Measurements from ENCODE around the gene ALOXE3.
A peak's percentile ranks its signal among the peaks of the same experiment; 100 is the strongest.

Gene ALOXE3

GRCh38 chr17:8117980-8118768 lies at the start of gene ALOXE3:
TSS of gene ALOXE3 (minus strand) at chr17:8118514. CDS start at chr17:8117990, 524 bp downstream.
- DNase-seq: no peak

- no peak for DNase-seq
Measured at GRCh38 chr17:8167526-8167925, 49.2 kb upstream of the ALOXE3 start.

- no peak for DNase-seq
Measured at GRCh38 chr17:8166731-8167130, 48.4 kb upstream of the ALOXE3 start.

GRCh38 chr17:8164815-8165131 lies 46.5 kb upstream of the ALOXE3 start:
- no peak for DNase-seq

- DNase-seq: no peak
Measured at GRCh38 chr17:8163978-8164814, 45.9 kb upstream of the ALOXE3 start.

GRCh38 chr17:8162997-8163977 lies 45.0 kb upstream of the ALOXE3 start:
- DNase-seq: no peak

GRCh38 chr17:8162233-8162996 lies 44.1 kb upstream of the ALOXE3 start, which contains the start of gene VAMP2:
TSS of gene VAMP2 (minus strand) at chr17:8162948. CDS start at chr17:8162879, 69 bp downstream.
- DNase-seq: peak; percentile 74

- no peak for DNase-seq
Measured at GRCh38 chr17:8161289-8162232, 43.2 kb upstream of the ALOXE3 start.

GRCh38 chr17:8160741-8161221 lies 42.5 kb upstream of the ALOXE3 start:
- no peak for DNase-seq

GRCh38 chr17:8160224-8160577 lies 41.9 kb upstream of the ALOXE3 start:
- no peak for DNase-seq

- no peak for DNase-seq
Measured at GRCh38 chr17:8159459-8160223, 41.3 kb upstream of the ALOXE3 start.

- DNase-seq: no peak
Measured at GRCh38 chr17:8159032-8159400, 40.7 kb upstream of the ALOXE3 start.

GRCh38 chr17:8158267-8159031 lies 40.1 kb upstream of the ALOXE3 start:
- DNase-seq: no peak

- peak; percentile 99 for DNase-seq
Measured at GRCh38 chr17:8156246-8156992, 38.1 kb upstream of the ALOXE3 start.

- DNase-seq: no peak
Measured at GRCh38 chr17:8155996-8156245, 37.6 kb upstream of the ALOXE3 start.

GRCh38 chr17:8155231-8155995 lies 37.1 kb upstream of the ALOXE3 start:
- no peak for DNase-seq

GRCh38 chr17:8154608-8155155 lies 36.4 kb upstream of the ALOXE3 start:
- no peak for DNase-seq
